Measurements from ENCODE around the gene LRRC3.

- TF ChIP-seq, protein P1, sequence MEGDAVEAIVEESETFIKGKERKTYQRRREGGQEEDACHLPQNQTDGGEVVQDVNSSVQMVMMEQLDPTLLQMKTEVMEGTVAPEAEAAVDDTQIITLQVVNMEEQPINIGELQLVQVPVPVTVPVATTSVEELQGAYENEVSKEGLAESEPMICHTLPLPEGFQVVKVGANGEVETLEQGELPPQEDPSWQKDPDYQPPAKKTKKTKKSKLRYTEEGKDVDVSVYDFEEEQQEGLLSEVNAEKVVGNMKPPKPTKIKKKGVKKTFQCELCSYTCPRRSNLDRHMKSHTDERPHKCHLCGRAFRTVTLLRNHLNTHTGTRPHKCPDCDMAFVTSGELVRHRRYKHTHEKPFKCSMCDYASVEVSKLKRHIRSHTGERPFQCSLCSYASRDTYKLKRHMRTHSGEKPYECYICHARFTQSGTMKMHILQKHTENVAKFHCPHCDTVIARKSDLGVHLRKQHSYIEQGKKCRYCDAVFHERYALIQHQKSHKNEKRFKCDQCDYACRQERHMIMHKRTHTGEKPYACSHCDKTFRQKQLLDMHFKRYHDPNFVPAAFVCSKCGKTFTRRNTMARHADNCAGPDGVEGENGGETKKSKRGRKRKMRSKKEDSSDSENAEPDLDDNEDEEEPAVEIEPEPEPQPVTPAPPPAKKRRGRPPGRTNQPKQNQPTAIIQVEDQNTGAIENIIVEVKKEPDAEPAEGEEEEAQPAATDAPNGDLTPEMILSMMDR (IDR thresholded peaks at IDR 0.05; ENCODE audit: low read length), result no peak
- no peak for TF ChIP-seq EZH2 (IDR thresholded peaks at IDR 0.05; ENCODE audit: borderline replicate concordance, low read length)
These were observed 39.6 kb downstream of the LRRC3 start for GRCh38 chr21:44494956-44495355.
